ENCODE results near the gene MYO9B.

DNA sequence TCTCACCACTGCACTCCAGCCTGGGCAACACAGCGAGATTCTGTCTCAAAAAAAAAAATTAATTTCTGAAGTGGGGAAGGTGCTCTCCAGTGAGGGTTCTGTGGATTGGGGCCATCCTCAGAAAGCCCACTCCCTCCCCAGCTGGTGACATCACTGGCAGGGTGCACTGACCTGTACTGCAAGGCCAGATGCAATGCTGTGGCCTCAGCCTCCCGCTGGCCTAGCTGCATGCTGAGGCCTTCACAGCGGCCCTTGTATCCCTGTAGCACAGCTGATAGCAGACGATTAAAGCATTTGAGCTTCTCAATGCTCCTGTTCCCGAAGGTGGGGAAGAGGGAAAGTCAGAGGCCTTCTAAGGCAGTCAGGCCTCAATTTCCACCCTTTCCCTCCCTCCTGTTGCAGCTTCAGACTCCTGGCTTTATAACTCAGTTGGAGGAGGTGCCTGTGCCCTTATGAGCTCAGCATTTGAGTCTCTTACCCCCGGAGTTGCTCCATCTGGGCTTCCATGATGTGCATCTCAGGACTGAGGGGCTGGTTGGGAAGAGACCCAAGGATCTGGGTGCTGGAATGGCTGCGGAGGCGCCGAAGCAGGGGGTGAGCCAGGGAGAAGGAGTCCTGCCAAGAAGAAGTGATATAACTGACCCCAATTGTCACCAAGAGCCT lies 183.7 kb downstream of the MYO9B start:
- TF ChIP-seq GATA3 (IDR thresholded peaks at IDR 0.05; ENCODE audit: low read depth, low read length) = no peak
- no peak for TF ChIP-seq GATA2 (IDR thresholded peaks at IDR 0.05; ENCODE audit: low read depth, low read length)

All from SH-SY5Y (cell line).